Measurements from ENCODE around the gene MBD2. TPM values are rescaled to one million over a fixed set of nuclear protein-coding genes. Genes with fewer than 3 reads are reported as not detected.
A peak's percentile ranks its signal among the peaks of the same experiment; 100 is the strongest.

Gene MBD2
- total and polyA plus RNA-seq, 2 of the 8 experiments (the other 6 are each of a cell fraction or from before 2014, with no cell fraction given): 36.2 to 52.7 TPM

DNA sequence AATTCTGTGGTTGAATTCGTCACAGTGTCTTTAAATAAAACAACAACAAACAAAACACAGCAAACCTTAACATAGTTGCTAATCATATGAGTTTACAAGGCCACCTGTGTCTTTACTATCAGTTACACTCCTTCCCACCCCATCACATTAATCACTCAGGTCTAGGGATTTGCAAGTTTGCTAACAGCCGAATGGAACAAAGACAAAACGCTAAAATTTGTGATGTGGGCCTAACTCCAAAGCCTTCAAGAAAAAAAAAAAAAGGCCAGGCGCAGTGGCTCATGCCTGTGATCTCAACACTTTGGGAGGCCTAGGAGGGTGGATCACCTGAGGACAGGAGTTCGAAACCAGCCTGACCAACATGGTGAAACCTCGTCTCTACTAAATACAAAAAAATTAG lies 44.3 kb upstream of the MBD2 start:
- Histone ChIP-seq H2BK20ac (ENCODE audit: low read length) (no peak overlapping the region), H3K23ac (ENCODE audit: insufficient read length) (no peak overlapping the region), H3K4me3 (ENCODE audit: extremely low read depth in 1 of 4, insufficient read depth in 2 of 4, low read depth in 3 of 4, low read length in 4 of 4) (peak overlapping the region; percentile 63 to 75 (median 70); a peak in 5 of 8 replicates), H3K4me2 (ENCODE audit: insufficient read depth in 1 of 2, low read depth in 2 of 2, low read length in 2 of 2) (peak overlapping the region; percentile 87 to 90), H3K4ac (replicated peaks; ENCODE audit: insufficient read length, low read depth, low read length) (no peak overlapping the region), H2BK15ac (ENCODE audit: low read length) (no peak overlapping the region), H4K5ac (ENCODE audit: insufficient read length, low read depth, low read length) (peak overlapping the region; percentile 19), H3K18ac (ENCODE audit: extremely low read depth, low read length) (no peak overlapping the region), H3K9me3 (ENCODE audit: insufficient read depth in 2 of 2, low read depth in 1 of 2, low read length in 1 of 2) (no peaks in the 10 kb centered on the region), H3K4me1 (replicated peaks in 1 of 4; ENCODE audit: control insufficient read depth in 3 of 4, insufficient read depth in 4 of 4, low read length in 3 of 4) (peaks cover 0 to 6% (median 0%) of the 10 kb centered on the region in 4 experiments; a peak in 3 of 7 replicates), H3K79me2 (ENCODE audit: control insufficient read depth in 1 of 2, insufficient read depth in 2 of 2, low read length in 2 of 2) (peaks cover 0 to 15% of the 10 kb centered on the region in 2 experiments; a peak in 2 of 4 replicates), H3K23me2 (ENCODE audit: low read depth, low read length) (peaks cover 4% of the 10 kb centered on the region; the same call in 1 of the 2 replicates), H2BK5ac (ENCODE audit: low read depth, low read length) (no peak overlapping the region), H3K79me1 (ENCODE audit: low read depth, low read length) (no peaks in the 10 kb centered on the region; the same call in 1 of the 2 replicates), H3K9ac (replicated peaks in 1 of 4; ENCODE audit: extremely low read depth in 1 of 4, low read depth in 3 of 4, low read length in 3 of 4) (0 out of 7 replicates have a peak overlapping the region, but pooled peaks of 1 of the 4 experiments have one; percentile 79), H2AK5ac (ENCODE audit: low read depth, low read length) (no peak overlapping the region), H3K36me3 (ENCODE audit: control insufficient read depth in 2 of 4, insufficient read depth in 4 of 4, low read length in 3 of 4) (peaks cover 0 to under 1% (median 0%) of the 10 kb centered on the region in 4 experiments; a peak in 1 of 8 replicates), H3K14ac (ENCODE audit: insufficient read length) (no peak overlapping the region), H3K56ac (replicated peaks; ENCODE audit: insufficient read length, low read depth, low read length) (no peak overlapping the region), H2AFZ (ENCODE audit: low read length) (no peak overlapping the region), H3K27ac (ENCODE audit: low read depth, low read length) (peak overlapping the region; percentile 57; the same call in 1 of the 2 replicates), H2BK12ac (ENCODE audit: low read depth, low read length) (no peak overlapping the region; the same call in 1 of the 2 replicates), H4K8ac (ENCODE audit: extremely low read depth, insufficient read depth, low read length) (no peak overlapping the region), H4K20me1 (replicated peaks in 1 of 2; ENCODE audit: control insufficient read depth in 1 of 2, insufficient read depth in 2 of 2, low read length in 2 of 2) (no peaks in the 10 kb centered on the region), H2BK120ac (replicated peaks; ENCODE audit: low read depth, low read length) (no peak overlapping the region), H4K91ac (replicated peaks; ENCODE audit: insufficient read length, low read length) (no peak overlapping the region), H3K27me3 (replicated peaks in 1 of 4; ENCODE audit: control insufficient read depth in 3 of 4, extremely low read depth in 1 of 4, insufficient read depth in 3 of 4, low read length in 3 of 4) (no peaks in the 10 kb centered on the region)
- 81% methylated on average over 5 of the region's 6 CpGs; no CpG with 5 or more reads in 1 of the 2 experiments for WGBS, 2 experiments (ENCODE audit: extremely low coverage in 1 of 2, insufficient coverage in 1 of 2, insufficient read length in 1 of 2, insufficient replicate concordance in 2 of 2, low coverage in 1 of 2, low lambda C conversion rate in 2 of 2, missing lambda C conversion rate in 1 of 2)
- FAIRE-seq (no peak), DNase-seq (ENCODE audit: low read depth in 1 of 2, low spot score in 2 of 2) (no peak)
- ChIA-PET POLR2A (ENCODE audit: partially characterized antibody) (interaction anchor here (1.2 to 4.8 kb wide), 10 partner anchors 11 to 89 kb away, joined by 3 to 27 read pairs (median 8); partner anchors contain the start of genes C18orf54 and STARD6), CTCF (ENCODE audit: partially characterized antibody) (interaction anchor here (0.9 kb wide), 1 partner anchor 11 kb away, joined by 3 read pairs; no protein-coding TSS in a partner anchor)
- TF ChIP-seq FOSL1 (IDR thresholded peaks at IDR 0.05; ENCODE audit: insufficient read depth, low read depth, low read length) (no peak), CEBPB (IDR thresholded peaks at IDR 0.05; ENCODE audit: low read depth, low read length) (no peak), BACH1 (IDR thresholded peaks at IDR 0.05; ENCODE audit: low read length) (no peak), NANOG (IDR thresholded peaks at IDR 0.05; ENCODE audit: insufficient read depth, low read depth, low read length, poor library complexity, severe bottlenecking) (no peak), RAD21 (IDR thresholded peaks at IDR 0.05 in 1 of 2, conservative IDR thresholded peaks at IDR 0.05 in 1 of 2; ENCODE audit: low read depth in 2 of 2, low read length in 2 of 2) (no peak)
- TF ChIP-seq, protein P1, sequence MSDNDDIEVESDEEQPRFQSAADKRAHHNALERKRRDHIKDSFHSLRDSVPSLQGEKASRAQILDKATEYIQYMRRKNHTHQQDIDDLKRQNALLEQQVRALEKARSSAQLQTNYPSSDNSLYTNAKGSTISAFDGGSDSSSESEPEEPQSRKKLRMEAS (IDR thresholded peaks at IDR 0.05): no peak

Measured in H1 (cell line).